Fibroblast of peridontal ligament (primary cell): ENCODE measurements around the gene PSME1.
A peak's percentile ranks its signal among the peaks of the same experiment; 100 is the strongest.
"Not testable (repeated sequence)": the region's sequence is repeated elsewhere in the genome, so short reads cannot be mapped to it uniquely, and the experiment has no call there.

ENCODE experiments used
- DNase-seq: peaks from one replicate; pipeline ENCODE4 v3.0.0-alpha.2; 2010; ENCODE audit errors: extremely low read depth

PSME1 gene

GRCh38 chr14:24105609-24106239 lies 30.3 kb upstream of the PSME1 start:
- DNase-seq, result not testable (repeated sequence)

GRCh38 chr14:24106672-24107271 lies 29.2 kb upstream of the PSME1 start:
- no peak for DNase-seq

- no peak for DNase-seq
Observed at GRCh38 chr14:24108336-24108874, 27.6 kb upstream of the PSME1 start.

GRCh38 chr14:24110060-24110459 lies 25.9 kb upstream of the PSME1 start:
- DNase-seq, result no peak

DNA sequence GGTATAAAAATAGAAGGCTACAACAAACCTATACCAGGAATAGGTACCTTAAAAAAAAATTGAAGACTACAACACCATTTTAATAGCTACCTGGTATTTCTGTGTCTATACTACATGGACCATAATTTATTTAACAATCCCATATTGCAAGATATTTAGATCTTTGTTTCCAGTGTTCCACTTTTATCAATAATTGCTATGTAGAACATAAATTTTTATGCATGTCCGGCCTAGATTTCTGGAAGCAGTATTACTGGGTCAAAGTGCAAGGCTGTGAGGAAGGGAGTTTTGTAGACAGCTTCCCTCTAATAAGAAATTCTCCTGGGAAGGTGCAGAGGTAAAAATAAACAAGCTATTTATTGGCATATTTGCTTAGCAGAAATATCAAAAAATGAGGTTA lies 25.5 kb upstream of the PSME1 start:
- no peak for DNase-seq

- no peak for DNase-seq
Observed at GRCh38 chr14:24113379-24113800, 22.6 kb upstream of the PSME1 start.

- no peak for DNase-seq
Observed at GRCh38 chr14:24113801-24114531, 22.0 kb upstream of the PSME1 start.

DNA sequence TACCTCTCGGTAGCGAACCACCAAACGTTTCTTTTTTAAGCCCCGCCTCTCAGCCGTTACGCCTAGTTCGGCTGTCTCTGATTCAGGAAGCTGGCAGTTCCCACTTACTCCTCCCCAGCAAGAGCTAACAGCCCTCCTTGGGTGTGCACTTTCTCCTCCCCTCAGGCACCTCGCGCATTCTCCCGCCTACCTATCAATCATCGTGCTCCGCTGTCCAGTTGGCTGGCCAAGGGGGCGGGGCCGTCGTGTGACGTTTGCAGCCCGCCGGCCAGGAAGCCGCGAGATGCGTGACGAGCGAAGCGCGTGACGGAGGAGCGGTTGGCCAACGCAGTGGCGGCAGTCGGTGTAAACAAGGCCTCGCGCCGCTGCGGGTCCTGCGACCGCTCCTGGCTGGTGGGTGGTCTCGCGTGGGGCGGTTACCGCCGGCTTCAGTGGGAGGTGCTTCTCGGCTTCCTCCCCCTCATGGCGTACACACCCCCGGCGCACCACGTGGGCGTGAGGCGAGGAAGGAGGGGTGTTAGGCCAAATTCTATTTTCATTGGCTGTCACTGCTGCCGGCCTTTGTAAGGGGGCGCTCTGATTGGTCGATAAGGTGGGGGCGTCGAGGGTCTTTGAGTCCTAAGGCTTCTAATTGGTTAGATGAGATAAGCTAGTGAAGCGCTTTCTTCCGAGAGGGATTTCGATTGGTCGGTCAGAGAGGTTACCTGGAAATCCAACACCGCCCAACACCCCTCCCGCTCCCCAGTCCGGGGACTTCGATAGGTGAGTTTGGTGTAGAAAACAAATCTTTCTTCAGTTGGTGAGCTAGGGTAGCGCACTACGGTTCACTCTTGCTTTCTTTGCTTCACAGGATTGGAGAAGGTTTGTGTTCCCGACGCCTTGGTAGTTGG lies 21.2 kb upstream of the PSME1 start, which contains the start of the genes DCAF11 and NRL:
DCAF11 (plus strand) TSS at position 246 of the 890 bp plus-strand sequence. CDS start 818 bp downstream, outside the sequence.
NRL (minus strand) TSS at position 418 of the 890 bp plus-strand sequence. CDS start 32,101 bp downstream, outside the sequence.
- DNase-seq, result peak; percentile 100

- DNase-seq, result no peak
Observed at GRCh38 chr14:24115422-24116127, 20.4 kb upstream of the PSME1 start.

DNA sequence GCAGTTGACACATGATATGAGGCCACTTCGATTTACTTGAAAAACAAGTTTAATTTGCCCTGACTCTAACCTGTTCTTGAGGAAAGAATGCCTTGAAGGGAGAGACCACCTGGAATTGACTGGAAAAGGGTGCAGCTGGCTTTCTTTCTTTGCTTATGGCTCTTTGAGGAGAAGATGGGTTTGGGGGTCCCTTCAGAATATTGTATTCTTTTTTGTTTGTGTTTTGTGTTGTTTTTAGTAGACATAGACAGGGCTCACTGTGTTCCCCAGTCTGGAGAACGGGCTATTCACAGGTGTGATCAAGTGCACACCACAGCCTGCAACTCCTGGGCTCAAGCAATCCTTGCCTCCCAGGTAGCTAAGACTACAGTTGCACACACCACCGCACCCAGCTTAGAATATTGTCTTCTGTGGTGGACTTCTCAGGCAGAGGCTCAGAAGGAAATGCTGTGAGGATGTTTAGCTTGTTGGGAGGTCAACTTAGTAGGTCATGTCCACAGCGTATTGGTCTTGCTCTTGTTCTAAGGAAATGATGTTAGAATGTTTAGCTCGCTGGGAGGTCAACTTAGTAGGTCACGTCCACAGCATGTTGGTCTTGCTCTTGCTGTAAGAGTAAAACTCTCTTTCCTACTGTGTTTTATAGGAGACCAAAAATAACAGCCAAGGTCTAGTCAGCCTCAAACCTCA lies 19.7 kb upstream of the PSME1 start:
- DNase-seq, result no peak

- no peak for DNase-seq
Observed at GRCh38 chr14:24117179-24117578, 18.8 kb upstream of the PSME1 start.

DNA sequence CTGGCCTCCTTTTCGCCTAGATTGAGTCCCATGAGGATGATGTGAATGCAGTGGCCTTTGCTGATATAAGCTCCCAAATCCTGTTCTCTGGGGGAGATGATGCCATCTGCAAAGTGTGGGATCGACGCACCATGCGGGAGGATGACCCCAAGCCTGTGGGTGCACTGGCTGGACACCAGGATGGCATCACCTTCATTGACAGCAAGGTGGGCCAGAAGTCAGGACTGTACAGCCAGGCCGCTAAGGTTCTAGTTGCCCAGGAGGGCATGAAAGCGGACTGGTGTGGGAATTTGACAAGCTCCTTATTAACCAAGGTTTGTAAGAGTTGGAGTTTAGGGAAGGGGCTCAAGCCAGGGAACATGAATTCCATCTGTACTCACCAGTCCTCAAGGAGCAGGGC lies 16.3 kb upstream of the PSME1 start:
- no peak for DNase-seq

DNA sequence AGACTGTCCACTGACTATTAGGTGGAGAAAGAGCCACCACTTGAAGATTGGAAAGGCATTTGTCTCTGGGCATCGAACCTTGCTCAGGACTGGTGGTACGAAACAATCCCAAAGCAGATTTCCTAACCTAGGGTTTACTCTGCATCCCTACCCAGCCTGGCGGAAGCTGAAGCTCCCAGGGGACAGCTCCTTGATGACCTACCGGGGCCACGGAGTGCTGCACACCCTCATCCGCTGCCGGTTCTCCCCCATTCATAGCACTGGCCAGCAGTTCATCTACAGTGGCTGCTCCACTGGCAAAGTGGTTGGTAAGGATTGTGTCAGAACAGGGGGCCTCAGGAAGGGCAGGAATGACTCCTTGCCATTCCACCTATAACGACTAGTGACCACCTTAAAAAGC lies 14.8 kb upstream of the PSME1 start:
- no peak for DNase-seq

GRCh38 chr14:24122416-24122815 lies 13.6 kb upstream of the PSME1 start:
- no peak for DNase-seq

DNA sequence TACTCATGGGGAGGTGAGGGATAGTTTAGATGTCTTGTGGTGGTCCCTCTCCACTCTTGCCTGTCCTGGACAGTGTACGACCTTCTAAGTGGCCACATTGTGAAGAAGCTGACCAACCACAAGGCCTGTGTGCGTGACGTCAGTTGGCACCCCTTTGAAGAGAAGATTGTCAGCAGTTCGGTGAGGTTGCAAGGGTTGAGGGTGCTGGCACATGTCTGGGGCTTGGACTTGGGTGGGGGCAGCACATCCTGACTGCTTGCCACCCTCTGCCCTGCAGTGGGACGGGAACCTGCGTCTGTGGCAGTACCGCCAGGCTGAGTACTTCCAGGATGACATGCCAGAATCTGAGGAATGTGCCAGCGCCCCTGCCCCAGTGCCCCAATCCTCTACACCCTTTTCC lies 13.1 kb upstream of the PSME1 start:
- DNase-seq, result no peak

DNA sequence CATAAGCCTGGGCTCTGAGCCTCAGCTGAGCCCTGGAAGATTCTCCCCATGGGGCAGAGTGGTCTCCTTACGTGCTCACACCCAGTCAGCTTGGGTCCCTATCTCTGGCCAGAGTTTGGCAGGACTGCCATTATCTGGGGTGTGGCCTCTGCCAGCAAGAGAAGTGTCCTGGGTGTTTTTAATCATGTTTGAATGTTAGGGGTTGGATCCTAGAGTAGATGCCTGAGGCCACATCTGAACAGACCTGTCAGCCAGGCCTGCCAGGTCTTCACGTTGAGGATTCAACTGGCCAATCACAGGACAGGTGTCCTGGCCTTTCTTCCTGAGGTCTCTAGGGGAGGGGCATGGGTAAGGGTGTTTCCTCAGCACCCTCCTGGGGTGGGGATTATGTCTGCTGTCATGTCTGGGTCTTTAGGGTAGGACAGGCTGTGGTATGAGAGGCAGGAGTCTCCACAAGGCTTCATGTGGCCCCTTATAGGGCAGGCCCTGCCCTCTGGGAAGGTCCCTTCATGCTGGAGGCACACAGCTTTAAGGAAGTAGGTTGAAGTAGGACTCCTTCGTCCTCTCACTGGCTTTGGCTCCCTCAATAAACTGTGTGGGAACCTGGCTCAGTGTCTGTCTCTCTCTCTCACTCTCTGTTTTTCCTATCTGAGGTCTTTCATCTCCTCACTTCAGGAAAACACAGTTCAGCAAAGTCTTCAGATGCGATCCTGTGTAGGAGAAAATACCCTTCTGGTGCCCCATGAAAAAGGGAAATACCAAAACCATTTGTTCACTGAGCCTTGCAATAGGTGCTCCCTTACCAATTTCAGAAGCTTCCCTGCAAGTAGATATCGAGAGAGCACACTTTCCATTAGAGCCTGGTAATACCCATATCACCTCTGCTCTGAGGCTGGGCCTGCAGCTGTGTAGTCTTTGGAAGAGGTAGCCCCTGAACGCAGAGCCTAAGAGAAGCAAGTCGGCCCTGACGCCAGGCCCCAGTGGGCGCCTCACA lies 12.3 kb upstream of the PSME1 start:
- no peak for DNase-seq

DNA sequence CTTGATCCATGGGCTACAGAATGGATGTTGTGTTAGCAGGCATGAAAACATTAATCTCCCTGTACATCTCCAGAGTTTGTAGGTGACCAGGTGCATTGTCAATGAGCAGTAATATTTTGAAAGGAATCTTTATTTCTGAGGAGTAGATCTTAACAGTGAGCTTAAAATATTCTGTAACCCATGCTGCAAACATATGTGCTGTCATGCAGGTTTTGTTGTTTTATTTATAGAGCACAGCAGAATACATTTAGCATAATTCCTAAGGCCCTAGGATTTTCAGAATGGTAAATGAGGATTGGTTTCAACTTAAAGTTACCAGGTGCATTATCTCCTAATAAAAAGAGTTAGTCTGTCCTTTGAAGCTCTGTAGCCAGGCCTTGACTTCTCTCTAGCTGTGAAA lies 9.1 kb upstream of the PSME1 start:
- no peak for DNase-seq

DNA sequence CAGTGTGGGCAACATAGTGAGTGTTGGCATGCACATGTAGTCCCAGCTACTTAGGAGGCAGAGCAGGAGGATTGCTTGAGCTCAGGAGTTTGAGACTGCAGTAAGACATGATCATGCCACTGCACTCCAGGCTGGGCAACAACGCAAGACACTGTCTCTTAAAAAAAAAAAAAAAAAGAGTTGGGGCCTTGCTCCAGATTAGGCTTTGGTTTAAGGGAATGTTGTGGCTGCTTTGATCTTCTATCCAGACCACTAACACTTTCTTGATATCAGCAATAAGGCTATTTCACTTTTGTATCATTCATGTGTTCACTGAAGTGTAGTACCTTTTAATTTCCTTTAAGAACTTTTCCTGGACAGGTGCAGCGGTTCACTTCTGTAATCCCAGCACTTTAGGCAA lies 8.3 kb upstream of the PSME1 start:
- DNase-seq, result no peak

- no peak for DNase-seq
Observed at GRCh38 chr14:24129410-24129998, 6.5 kb upstream of the PSME1 start.
